GM12891 (cell line): ENCODE measurements around the gene SCAMP2.

Experiments
- PAX5 ChIP-seq: IDR thresholded peaks from 2 replicates; pipeline ENCODE4 v1.6.1; 2011; ENCODE audit warnings: low read length, moderate library complexity, mild to moderate bottlenecking; ENCODE audit not compliant: insufficient read depth, severe bottlenecking
- POLR2A ChIP-seq: IDR thresholded peaks from 2 replicates; pipeline ENCODE4 v1.6.1; 2011; ENCODE audit warnings: low read depth, low read length, control low read depth
- POLR2AphosphoS5 ChIP-seq: IDR thresholded peaks from 2 replicates; pipeline ENCODE4 v1.6.1; 2011; ENCODE audit warnings: low read depth, low read length, control low read depth
- POU2F2 ChIP-seq: IDR thresholded peaks from 2 replicates; pipeline ENCODE4 v1.6.1; 2011; ENCODE audit warnings: low read depth, mild to moderate bottlenecking, control low read depth, low read length, moderate library complexity
- SPI1 ChIP-seq: IDR thresholded peaks from 2 replicates; pipeline ENCODE4 v1.6.1; 2011; ENCODE audit warnings: low read depth, low read length, control low read depth

DNA sequence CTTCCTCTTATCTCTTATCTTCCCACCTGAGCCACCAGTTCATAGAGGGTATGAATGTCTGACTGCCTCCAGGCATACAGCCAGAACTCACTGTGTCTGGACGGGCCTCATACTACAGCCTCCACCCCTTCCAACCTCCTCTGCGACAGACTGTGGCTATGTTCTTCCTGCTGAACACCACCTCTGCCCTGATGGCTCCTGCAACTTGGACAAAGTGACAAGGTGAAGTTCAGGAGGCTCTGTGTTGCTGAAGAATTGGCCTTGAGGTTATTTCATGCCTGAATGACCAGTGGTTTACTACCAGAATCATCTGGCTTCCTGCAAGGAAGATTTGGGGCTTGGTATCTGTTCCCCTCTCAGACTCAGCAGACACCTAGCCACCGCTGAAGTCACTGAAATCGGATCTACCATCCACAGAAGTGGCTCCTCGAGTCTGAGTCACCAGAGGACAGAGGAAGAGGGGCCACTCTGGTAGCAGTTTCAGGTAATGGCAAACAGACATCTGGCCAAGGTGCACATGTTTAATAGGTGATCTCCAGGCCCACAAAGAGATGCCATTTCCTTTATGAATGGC lies 16.0 kb downstream of the SCAMP2 start:
- 0 out of 2 replicates have a peak, but pooled peaks have one; percentile 15 for TF ChIP-seq POLR2A
- 0 out of 2 replicates have a peak, but pooled peaks have one; percentile 10 for TF ChIP-seq POLR2AphosphoS5
- TF ChIP-seq PAX5, result no peak
- TF ChIP-seq SPI1, result peak; percentile 91
- TF ChIP-seq POU2F2, result no peak
